ENCODE measurements around the gene INHBB.

DNA sequence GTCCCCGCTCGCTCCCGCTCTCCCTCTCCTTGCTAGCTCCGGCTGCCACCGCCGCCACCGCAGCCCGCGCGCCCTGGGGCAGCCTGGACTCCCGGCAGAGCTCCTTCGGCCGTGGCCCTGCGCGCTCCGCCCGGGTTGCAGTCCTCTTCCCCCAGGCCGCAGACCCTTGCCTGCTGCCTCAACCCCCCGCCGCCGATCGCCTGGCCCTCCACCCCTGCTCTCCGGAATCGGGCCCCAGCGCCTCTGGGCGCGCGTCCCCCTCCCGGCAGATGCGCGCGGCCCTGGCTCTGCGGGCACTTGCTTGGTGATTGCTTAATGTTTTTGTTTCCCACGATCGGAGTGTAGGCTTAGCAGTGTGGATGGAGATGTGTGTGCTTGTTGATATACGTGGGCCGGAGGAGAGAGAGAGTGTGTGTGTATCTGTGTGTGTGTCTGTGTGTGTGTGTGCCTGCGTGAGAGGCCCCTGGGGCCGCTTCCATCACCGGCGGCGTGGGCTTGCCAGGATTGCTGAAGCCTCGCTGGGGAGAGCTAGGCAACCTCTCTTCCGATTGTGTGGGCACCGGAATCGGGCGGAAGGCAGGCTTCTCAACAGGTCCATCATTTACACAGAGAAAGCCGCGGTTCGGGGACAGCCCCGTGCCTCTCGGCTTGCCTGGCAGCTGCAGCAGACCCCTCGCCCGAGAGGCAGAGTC is 877 bp downstream of the INHBB start:
- TF ChIP-seq, protein P1, sequence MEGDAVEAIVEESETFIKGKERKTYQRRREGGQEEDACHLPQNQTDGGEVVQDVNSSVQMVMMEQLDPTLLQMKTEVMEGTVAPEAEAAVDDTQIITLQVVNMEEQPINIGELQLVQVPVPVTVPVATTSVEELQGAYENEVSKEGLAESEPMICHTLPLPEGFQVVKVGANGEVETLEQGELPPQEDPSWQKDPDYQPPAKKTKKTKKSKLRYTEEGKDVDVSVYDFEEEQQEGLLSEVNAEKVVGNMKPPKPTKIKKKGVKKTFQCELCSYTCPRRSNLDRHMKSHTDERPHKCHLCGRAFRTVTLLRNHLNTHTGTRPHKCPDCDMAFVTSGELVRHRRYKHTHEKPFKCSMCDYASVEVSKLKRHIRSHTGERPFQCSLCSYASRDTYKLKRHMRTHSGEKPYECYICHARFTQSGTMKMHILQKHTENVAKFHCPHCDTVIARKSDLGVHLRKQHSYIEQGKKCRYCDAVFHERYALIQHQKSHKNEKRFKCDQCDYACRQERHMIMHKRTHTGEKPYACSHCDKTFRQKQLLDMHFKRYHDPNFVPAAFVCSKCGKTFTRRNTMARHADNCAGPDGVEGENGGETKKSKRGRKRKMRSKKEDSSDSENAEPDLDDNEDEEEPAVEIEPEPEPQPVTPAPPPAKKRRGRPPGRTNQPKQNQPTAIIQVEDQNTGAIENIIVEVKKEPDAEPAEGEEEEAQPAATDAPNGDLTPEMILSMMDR (IDR thresholded peaks at IDR 0.05) = no peak
- TF ChIP-seq POLR2A (IDR thresholded peaks at IDR 0.05) = no peak
